ENCODE results near the gene SPINK4. TPM values are rescaled to one million over a fixed set of nuclear protein-coding genes. Genes with fewer than 3 reads are reported as not detected.
A peak's percentile ranks its signal among the peaks of the same experiment; 100 is the strongest.

The SPINK4 gene
- total RNA-seq, 1 donor from 2014 or later, result not detected

- H3K9me3 Mint-ChIP-seq, result no peaks in the 10 kb centered on the region
- no peaks in the 10 kb centered on the region for H3K36me3 Mint-ChIP-seq
- H3K27me3 Mint-ChIP-seq, result peaks cover 4% of the 10 kb centered on the region
- H3K4me3 Mint-ChIP-seq, result no peak overlapping the region
- no peak for DNase-seq (ENCODE audit: extremely low spot score, unreplicated experiment)
- H3K27ac Mint-ChIP-seq, result no peak overlapping the region
- TF ChIP-seq CTCF (conservative IDR thresholded peaks at IDR 0.05), result peak; percentile 9
- H3K4me1 Mint-ChIP-seq (ENCODE audit: unreplicated experiment), result peaks cover 10% of the 10 kb centered on the region
These were observed 41.8 kb upstream of the SPINK4 start for GRCh38 chr9:33198165-33198564.

- Mint-ChIP-seq H3K27me3 (peaks cover 4% of the 10 kb centered on the region), H3K27ac (no peak overlapping the region), H3K4me3 (no peak overlapping the region), H3K4me1 (ENCODE audit: unreplicated experiment) (peaks cover 5% of the 10 kb centered on the region), H3K9me3 (no peaks in the 10 kb centered on the region), H3K36me3 (no peaks in the 10 kb centered on the region)
- DNase-seq (ENCODE audit: extremely low spot score, unreplicated experiment), result no peak
- TF ChIP-seq CTCF (conservative IDR thresholded peaks at IDR 0.05), result no peak
These were observed 37.9 kb upstream of the SPINK4 start for GRCh38 chr9:33202018-33202417.

GRCh38 chr9:33202552-33203201 lies 37.3 kb upstream of the SPINK4 start:
- no peak for TF ChIP-seq CTCF (conservative IDR thresholded peaks at IDR 0.05)
- no peak overlapping the region for H3K4me3 Mint-ChIP-seq
- H3K27ac Mint-ChIP-seq, result no peak overlapping the region
- no peak for DNase-seq (ENCODE audit: extremely low spot score, unreplicated experiment)
- peaks cover 5% of the 10 kb centered on the region for H3K4me1 Mint-ChIP-seq (ENCODE audit: unreplicated experiment)
- no peaks in the 10 kb centered on the region for H3K9me3 Mint-ChIP-seq
- no peaks in the 10 kb centered on the region for H3K36me3 Mint-ChIP-seq
- peaks cover 4% of the 10 kb centered on the region for H3K27me3 Mint-ChIP-seq

- H3K4me1 Mint-ChIP-seq (ENCODE audit: unreplicated experiment), result peaks cover 37% of the 10 kb centered on the region
- no peaks in the 10 kb centered on the region for H3K27me3 Mint-ChIP-seq
- H3K36me3 Mint-ChIP-seq, result no peaks in the 10 kb centered on the region
- no peak for TF ChIP-seq CTCF (conservative IDR thresholded peaks at IDR 0.05)
- H3K4me3 Mint-ChIP-seq, result peak overlapping the region; percentile 63
- no peak for DNase-seq (ENCODE audit: extremely low spot score, unreplicated experiment)
- no peaks in the 10 kb centered on the region for H3K9me3 Mint-ChIP-seq
- peak overlapping the region; percentile 77 for H3K27ac Mint-ChIP-seq
These were observed 30.6 kb upstream of the SPINK4 start for GRCh38 chr9:33209394-33209793.

- Mint-ChIP-seq H3K27me3 (no peaks in the 10 kb centered on the region), H3K4me1 (ENCODE audit: unreplicated experiment) (peaks cover 37% of the 10 kb centered on the region), H3K4me3 (no peak overlapping the region), H3K27ac (peak overlapping the region; percentile 77), H3K9me3 (no peaks in the 10 kb centered on the region), H3K36me3 (no peaks in the 10 kb centered on the region)
- no peak for DNase-seq (ENCODE audit: extremely low spot score, unreplicated experiment)
- no peak for TF ChIP-seq CTCF (conservative IDR thresholded peaks at IDR 0.05)
These were observed 29.8 kb upstream of the SPINK4 start for GRCh38 chr9:33210006-33210715.

All from type B pancreatic cell (in vitro differentiated cells).